ENCODE results near the gene ZNF559. TPM values are rescaled to one million over a fixed set of nuclear protein-coding genes. Genes with fewer than 3 reads are reported as not detected.

Gene ZNF559
- total RNA-seq, 1 experiment from 2014 or later: 15.1 TPM

DNA sequence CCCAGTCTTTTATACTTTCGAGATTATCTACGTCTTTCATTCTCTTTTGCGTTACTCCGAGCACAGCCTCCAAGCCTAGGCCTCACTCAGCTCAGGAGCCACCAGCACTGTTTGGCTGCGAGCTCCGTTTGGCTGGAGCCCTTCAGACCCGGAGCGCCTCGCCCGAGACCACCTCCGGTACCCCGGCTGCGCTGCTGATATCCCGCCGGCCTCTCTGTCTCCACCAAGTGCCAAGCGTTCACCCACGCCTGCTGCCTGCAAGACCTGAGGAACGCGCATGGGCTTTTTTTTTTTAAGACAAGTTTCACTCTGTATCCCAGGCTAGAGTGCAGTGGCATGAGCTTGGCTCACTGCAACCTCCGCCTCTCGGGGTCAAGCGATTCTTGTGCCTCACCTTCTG is 24.7 kb downstream of the ZNF559 start:
- peaks cover 63% of the 10 kb centered on the region for H3K9me3 Mint-ChIP-seq
- no peaks in the 10 kb centered on the region for H3K4me1 Mint-ChIP-seq
- ChIA-PET CTCF (no interaction called here), POLR2A (no interaction called here)
- H3K4me3 Mint-ChIP-seq: no peak overlapping the region
- H3K27me3 Mint-ChIP-seq (ENCODE audit: low read depth): no peaks in the 10 kb centered on the region; the same call in none of the 2 replicates
- H3K27ac Mint-ChIP-seq: no peak overlapping the region
- DNase-seq (ENCODE audit: low spot score) (no peak), ATAC-seq (no peak)
- peaks cover 73% of the 10 kb centered on the region for H3K36me3 Mint-ChIP-seq
- no peak for TF ChIP-seq FOXJ3 (CRISPR knock-in tag; IDR thresholded peaks at IDR 0.05; ENCODE audit: borderline replicate concordance)
- TF ChIP-seq ZNF671 (CRISPR knock-in tag; IDR thresholded peaks at IDR 0.05): no peak
- no peak for TF ChIP-seq ESRRA (CRISPR knock-in tag; IDR thresholded peaks at IDR 0.05; ENCODE audit: borderline replicate concordance)
- no peak for TF ChIP-seq ZNF423 (CRISPR knock-in tag; IDR thresholded peaks at IDR 0.05)
- TF ChIP-seq, protein P1, sequence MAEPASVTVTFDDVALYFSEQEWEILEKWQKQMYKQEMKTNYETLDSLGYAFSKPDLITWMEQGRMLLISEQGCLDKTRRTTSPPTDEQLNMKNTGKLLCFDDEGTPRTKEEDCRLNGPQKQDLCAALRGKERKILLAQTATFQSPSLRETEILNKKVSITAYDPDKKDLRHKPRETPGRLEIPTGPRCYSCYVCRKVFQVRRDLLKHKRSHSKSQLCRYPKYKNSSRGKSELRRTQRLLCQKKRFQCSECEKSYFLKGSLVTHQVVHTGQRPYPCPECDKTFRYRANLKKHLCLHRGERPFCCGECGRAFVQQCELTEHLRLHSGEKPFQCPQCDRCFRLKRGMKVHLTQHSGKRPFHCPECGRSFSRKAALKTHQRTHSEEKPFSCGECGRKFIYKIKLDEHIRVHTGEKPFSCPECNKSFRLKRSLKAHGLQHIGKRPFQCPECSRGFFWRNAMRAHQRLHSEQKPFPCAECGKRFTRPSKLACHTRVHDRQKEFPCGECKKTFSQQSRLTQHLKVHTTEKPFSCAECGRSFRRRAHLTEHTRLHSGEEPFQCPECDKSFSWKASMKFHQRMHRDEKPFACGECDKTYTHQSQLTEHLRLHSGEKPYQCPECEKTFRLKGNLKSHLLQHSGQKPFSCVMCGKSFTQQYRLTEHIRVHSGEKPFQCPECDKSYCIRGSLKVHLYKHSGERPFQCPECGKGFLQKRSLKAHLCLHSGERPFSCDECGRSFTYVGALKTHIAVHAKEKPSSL (CRISPR knock-in tag; conservative IDR thresholded peaks at IDR 0.05): no peak
- TF ChIP-seq ATF1 (CRISPR knock-in tag; IDR thresholded peaks at IDR 0.05): no peak
- no peak for TF ChIP-seq ZNF396 (CRISPR knock-in tag; IDR thresholded peaks at IDR 0.05; ENCODE audit: borderline replicate concordance)
- no peak for TF ChIP-seq GABPB1 (CRISPR knock-in tag; IDR thresholded peaks at IDR 0.05)
- TF ChIP-seq CBFB (CRISPR knock-in tag; IDR thresholded peaks at IDR 0.05; ENCODE audit: low read depth): no peak
- TF ChIP-seq, protein P2, sequence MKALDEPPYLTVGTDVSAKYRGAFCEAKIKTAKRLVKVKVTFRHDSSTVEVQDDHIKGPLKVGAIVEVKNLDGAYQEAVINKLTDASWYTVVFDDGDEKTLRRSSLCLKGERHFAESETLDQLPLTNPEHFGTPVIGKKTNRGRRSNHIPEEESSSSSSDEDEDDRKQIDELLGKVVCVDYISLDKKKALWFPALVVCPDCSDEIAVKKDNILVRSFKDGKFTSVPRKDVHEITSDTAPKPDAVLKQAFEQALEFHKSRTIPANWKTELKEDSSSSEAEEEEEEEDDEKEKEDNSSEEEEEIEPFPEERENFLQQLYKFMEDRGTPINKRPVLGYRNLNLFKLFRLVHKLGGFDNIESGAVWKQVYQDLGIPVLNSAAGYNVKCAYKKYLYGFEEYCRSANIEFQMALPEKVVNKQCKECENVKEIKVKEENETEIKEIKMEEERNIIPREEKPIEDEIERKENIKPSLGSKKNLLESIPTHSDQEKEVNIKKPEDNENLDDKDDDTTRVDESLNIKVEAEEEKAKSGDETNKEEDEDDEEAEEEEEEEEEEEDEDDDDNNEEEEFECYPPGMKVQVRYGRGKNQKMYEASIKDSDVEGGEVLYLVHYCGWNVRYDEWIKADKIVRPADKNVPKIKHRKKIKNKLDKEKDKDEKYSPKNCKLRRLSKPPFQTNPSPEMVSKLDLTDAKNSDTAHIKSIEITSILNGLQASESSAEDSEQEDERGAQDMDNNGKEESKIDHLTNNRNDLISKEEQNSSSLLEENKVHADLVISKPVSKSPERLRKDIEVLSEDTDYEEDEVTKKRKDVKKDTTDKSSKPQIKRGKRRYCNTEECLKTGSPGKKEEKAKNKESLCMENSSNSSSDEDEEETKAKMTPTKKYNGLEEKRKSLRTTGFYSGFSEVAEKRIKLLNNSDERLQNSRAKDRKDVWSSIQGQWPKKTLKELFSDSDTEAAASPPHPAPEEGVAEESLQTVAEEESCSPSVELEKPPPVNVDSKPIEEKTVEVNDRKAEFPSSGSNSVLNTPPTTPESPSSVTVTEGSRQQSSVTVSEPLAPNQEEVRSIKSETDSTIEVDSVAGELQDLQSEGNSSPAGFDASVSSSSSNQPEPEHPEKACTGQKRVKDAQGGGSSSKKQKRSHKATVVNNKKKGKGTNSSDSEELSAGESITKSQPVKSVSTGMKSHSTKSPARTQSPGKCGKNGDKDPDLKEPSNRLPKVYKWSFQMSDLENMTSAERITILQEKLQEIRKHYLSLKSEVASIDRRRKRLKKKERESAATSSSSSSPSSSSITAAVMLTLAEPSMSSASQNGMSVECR (CRISPR knock-in tag; IDR thresholded peaks at IDR 0.05; ENCODE audit: borderline replicate concordance): no peak
- TF ChIP-seq CREM (CRISPR knock-in tag; IDR thresholded peaks at IDR 0.05): no peak
- TF ChIP-seq CREB1 (CRISPR knock-in tag; IDR thresholded peaks at IDR 0.05): no peak
- TF ChIP-seq, protein P3, sequence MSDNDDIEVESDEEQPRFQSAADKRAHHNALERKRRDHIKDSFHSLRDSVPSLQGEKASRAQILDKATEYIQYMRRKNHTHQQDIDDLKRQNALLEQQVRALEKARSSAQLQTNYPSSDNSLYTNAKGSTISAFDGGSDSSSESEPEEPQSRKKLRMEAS (CRISPR knock-in tag; IDR thresholded peaks at IDR 0.05): no peak
- no peak for TF ChIP-seq RORB (CRISPR knock-in tag; IDR thresholded peaks at IDR 0.05)
- TF ChIP-seq ZNF121 (CRISPR knock-in tag; IDR thresholded peaks at IDR 0.05): no peak
- TF ChIP-seq, protein P4, sequence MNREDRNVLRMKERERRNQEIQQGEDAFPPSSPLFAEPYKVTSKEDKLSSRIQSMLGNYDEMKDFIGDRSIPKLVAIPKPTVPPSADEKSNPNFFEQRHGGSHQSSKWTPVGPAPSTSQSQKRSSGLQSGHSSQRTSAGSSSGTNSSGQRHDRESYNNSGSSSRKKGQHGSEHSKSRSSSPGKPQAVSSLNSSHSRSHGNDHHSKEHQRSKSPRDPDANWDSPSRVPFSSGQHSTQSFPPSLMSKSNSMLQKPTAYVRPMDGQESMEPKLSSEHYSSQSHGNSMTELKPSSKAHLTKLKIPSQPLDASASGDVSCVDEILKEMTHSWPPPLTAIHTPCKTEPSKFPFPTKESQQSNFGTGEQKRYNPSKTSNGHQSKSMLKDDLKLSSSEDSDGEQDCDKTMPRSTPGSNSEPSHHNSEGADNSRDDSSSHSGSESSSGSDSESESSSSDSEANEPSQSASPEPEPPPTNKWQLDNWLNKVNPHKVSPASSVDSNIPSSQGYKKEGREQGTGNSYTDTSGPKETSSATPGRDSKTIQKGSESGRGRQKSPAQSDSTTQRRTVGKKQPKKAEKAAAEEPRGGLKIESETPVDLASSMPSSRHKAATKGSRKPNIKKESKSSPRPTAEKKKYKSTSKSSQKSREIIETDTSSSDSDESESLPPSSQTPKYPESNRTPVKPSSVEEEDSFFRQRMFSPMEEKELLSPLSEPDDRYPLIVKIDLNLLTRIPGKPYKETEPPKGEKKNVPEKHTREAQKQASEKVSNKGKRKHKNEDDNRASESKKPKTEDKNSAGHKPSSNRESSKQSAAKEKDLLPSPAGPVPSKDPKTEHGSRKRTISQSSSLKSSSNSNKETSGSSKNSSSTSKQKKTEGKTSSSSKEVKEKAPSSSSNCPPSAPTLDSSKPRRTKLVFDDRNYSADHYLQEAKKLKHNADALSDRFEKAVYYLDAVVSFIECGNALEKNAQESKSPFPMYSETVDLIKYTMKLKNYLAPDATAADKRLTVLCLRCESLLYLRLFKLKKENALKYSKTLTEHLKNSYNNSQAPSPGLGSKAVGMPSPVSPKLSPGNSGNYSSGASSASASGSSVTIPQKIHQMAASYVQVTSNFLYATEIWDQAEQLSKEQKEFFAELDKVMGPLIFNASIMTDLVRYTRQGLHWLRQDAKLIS (CRISPR knock-in tag; IDR thresholded peaks at IDR 0.05; ENCODE audit: borderline replicate concordance): no peak

DNA sequence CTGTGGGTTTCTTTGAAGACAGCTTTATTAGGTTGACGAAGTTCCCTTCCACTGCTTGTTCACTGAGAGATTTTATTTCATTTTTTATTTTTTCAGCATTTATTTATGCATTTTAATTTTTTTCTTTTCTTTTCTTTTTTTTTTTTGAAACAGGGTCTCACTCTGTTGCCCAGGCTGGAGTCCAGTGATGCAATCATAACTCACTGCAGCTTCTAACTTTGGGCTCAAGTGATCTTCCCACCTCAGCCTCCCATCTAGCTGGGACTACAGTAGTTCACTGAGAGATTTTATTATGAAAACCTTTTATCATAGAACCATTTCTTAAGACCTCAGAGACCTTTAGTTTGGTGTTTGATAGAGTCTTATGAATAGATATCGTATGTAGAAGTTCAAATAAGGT is 28.5 kb downstream of the ZNF559 start:
- no peak overlapping the region for H3K4me3 Mint-ChIP-seq
- DNase-seq (ENCODE audit: low spot score) (no peak), ATAC-seq (no peak)
- peaks cover 40% of the 10 kb centered on the region for H3K9me3 Mint-ChIP-seq
- no peaks in the 10 kb centered on the region for H3K4me1 Mint-ChIP-seq
- ChIA-PET POLR2A (no interaction called here), CTCF (no interaction called here)
- H3K27ac Mint-ChIP-seq: no peak overlapping the region
- H3K36me3 Mint-ChIP-seq: peaks cover 64% of the 10 kb centered on the region
- no peaks in the 10 kb centered on the region; the same call in none of the 2 replicates for H3K27me3 Mint-ChIP-seq (ENCODE audit: low read depth)
- TF ChIP-seq ZNF121 (CRISPR knock-in tag; IDR thresholded peaks at IDR 0.05): no peak
- TF ChIP-seq HMGA2 (CRISPR knock-in tag; IDR thresholded peaks at IDR 0.05): no peak
- no peak for TF ChIP-seq ZBTB21 (CRISPR knock-in tag; IDR thresholded peaks at IDR 0.05; ENCODE audit: borderline replicate concordance)
- no peak for TF ChIP-seq FOXP1 (CRISPR knock-in tag; IDR thresholded peaks at IDR 0.05; ENCODE audit: borderline replicate concordance)
- TF ChIP-seq JUN (CRISPR knock-in tag; IDR thresholded peaks at IDR 0.05): no peak
- no peak for TF ChIP-seq ZNF671 (CRISPR knock-in tag; IDR thresholded peaks at IDR 0.05)
- TF ChIP-seq, protein P5, sequence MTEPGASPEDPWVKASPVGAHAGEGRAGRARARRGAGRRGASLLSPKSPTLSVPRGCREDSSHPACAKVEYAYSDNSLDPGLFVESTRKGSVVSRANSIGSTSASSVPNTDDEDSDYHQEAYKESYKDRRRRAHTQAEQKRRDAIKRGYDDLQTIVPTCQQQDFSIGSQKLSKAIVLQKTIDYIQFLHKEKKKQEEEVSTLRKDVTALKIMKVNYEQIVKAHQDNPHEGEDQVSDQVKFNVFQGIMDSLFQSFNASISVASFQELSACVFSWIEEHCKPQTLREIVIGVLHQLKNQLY (CRISPR knock-in tag; IDR thresholded peaks at IDR 0.05): no peak
- TF ChIP-seq ETV6 (CRISPR knock-in tag; IDR thresholded peaks at IDR 0.05): no peak
- no peak for TF ChIP-seq ZNF396 (CRISPR knock-in tag; IDR thresholded peaks at IDR 0.05; ENCODE audit: borderline replicate concordance)

Data from WTC11 (cell line).